Measurements from ENCODE around the gene CD82. TPM values are rescaled to one million over a fixed set of nuclear protein-coding genes. Genes with fewer than 3 reads are reported as not detected.
A peak's percentile ranks its signal among the peaks of the same experiment; 100 is the strongest.

Gene CD82
- total RNA-seq, 1 experiment from 2014 or later: 114 TPM

GRCh38 chr11:44604171-44604581 is 38.7 kb downstream of the CD82 start:
- POLR2A ChIA-PET: interaction anchor here (0.7 to 1.5 kb wide), 2 partner anchors 13 to 195 kb away, joined by 3 to 4 read pairs; no protein-coding TSS in a partner anchor
- Mint-ChIP-seq H3K4me1 (ENCODE audit: insufficient read depth, unreplicated experiment) (peaks cover 16% of the 10 kb centered on the region), H3K27me3 (ENCODE audit: insufficient read depth, unreplicated experiment) (no peaks in the 10 kb centered on the region), H3K4me3 (ENCODE audit: unreplicated experiment) (no peak overlapping the region), H3K36me3 (ENCODE audit: insufficient read depth, unreplicated experiment) (peaks cover 48% of the 10 kb centered on the region), H3K9me3 (ENCODE audit: unreplicated experiment) (no peaks in the 10 kb centered on the region), H3K27ac (ENCODE audit: low read depth, unreplicated experiment) (peak overlapping the region; percentile 1)
- CTCF ChIA-PET: interaction anchor here (1.2 kb wide), 1 partner anchor 48 kb away, joined by 4 read pairs; no protein-coding TSS in a partner anchor
- peak; percentile 68 for DNase-seq (ENCODE audit: unreplicated experiment)
- TF ChIP-seq, protein P1, sequence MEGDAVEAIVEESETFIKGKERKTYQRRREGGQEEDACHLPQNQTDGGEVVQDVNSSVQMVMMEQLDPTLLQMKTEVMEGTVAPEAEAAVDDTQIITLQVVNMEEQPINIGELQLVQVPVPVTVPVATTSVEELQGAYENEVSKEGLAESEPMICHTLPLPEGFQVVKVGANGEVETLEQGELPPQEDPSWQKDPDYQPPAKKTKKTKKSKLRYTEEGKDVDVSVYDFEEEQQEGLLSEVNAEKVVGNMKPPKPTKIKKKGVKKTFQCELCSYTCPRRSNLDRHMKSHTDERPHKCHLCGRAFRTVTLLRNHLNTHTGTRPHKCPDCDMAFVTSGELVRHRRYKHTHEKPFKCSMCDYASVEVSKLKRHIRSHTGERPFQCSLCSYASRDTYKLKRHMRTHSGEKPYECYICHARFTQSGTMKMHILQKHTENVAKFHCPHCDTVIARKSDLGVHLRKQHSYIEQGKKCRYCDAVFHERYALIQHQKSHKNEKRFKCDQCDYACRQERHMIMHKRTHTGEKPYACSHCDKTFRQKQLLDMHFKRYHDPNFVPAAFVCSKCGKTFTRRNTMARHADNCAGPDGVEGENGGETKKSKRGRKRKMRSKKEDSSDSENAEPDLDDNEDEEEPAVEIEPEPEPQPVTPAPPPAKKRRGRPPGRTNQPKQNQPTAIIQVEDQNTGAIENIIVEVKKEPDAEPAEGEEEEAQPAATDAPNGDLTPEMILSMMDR (IDR thresholded peaks at IDR 0.05; ENCODE audit: unreplicated experiment): no peak
- BruUV-seq (replicated peaks): no TSS peak
- intact Hi-C loops (cut with micrococcal nuclease): no loop called here

- TF ChIP-seq, protein P1 (IDR thresholded peaks at IDR 0.05; ENCODE audit: unreplicated experiment): no peak
- Mint-ChIP-seq H3K4me3 (ENCODE audit: unreplicated experiment) (no peak overlapping the region), H3K27ac (ENCODE audit: low read depth, unreplicated experiment) (no peak overlapping the region), H3K36me3 (ENCODE audit: insufficient read depth, unreplicated experiment) (peaks cover 50% of the 10 kb centered on the region), H3K27me3 (ENCODE audit: insufficient read depth, unreplicated experiment) (no peaks in the 10 kb centered on the region), H3K9me3 (ENCODE audit: unreplicated experiment) (no peaks in the 10 kb centered on the region), H3K4me1 (ENCODE audit: insufficient read depth, unreplicated experiment) (peaks cover 16% of the 10 kb centered on the region)
- BruUV-seq (replicated peaks): no TSS peak
- no peak for DNase-seq (ENCODE audit: unreplicated experiment)
- ChIA-PET POLR2A (interaction anchor here (1.5 kb wide), 1 partner anchor 14 kb away, joined by 4 read pairs; no protein-coding TSS in a partner anchor), CTCF (interaction anchor here (0.6 to 1.7 kb wide), 4 partner anchors 12 to 49 kb away, joined by 3 to 5 read pairs (median 4); no protein-coding TSS in a partner anchor)
- intact Hi-C loops (cut with micrococcal nuclease): no loop called here
Observed at GRCh38 chr11:44605068-44605708, 39.7 kb downstream of the CD82 start.

- Mint-ChIP-seq H3K36me3 (ENCODE audit: insufficient read depth, unreplicated experiment) (peaks cover 49% of the 10 kb centered on the region), H3K4me1 (ENCODE audit: insufficient read depth, unreplicated experiment) (peaks cover 16% of the 10 kb centered on the region), H3K9me3 (ENCODE audit: unreplicated experiment) (no peaks in the 10 kb centered on the region), H3K4me3 (ENCODE audit: unreplicated experiment) (no peak overlapping the region), H3K27me3 (ENCODE audit: insufficient read depth, unreplicated experiment) (no peaks in the 10 kb centered on the region), H3K27ac (ENCODE audit: low read depth, unreplicated experiment) (no peak overlapping the region)
- no peak for DNase-seq (ENCODE audit: unreplicated experiment)
- BruUV-seq (replicated peaks): no TSS peak
- intact Hi-C loops (cut with micrococcal nuclease): no loop called here
- POLR2A ChIA-PET: no interaction called here
- TF ChIP-seq, protein P1 (IDR thresholded peaks at IDR 0.05; ENCODE audit: unreplicated experiment): no peak
- CTCF ChIA-PET: interaction anchor here (0.8 to 1.7 kb wide), 3 partner anchors 11 to 49 kb away, joined by 4 to 5 read pairs (median 4); no protein-coding TSS in a partner anchor
Observed at GRCh38 chr11:44605965-44606364, 40.5 kb downstream of the CD82 start.

GRCh38 chr11:44606472-44606871 is 41.0 kb downstream of the CD82 start:
- ChIA-PET POLR2A (interaction anchor here (1.5 kb wide), 1 partner anchor 42 kb away, joined by 9 read pairs; the partner anchor contains the start of gene CD82), CTCF (interaction anchor here (0.9 to 1.7 kb wide), 2 partner anchors 11 to 49 kb away, joined by 4 read pairs; no protein-coding TSS in a partner anchor)
- Mint-ChIP-seq H3K27ac (ENCODE audit: low read depth, unreplicated experiment) (no peak overlapping the region), H3K4me3 (ENCODE audit: unreplicated experiment) (no peak overlapping the region), H3K36me3 (ENCODE audit: insufficient read depth, unreplicated experiment) (peaks cover 54% of the 10 kb centered on the region), H3K4me1 (ENCODE audit: insufficient read depth, unreplicated experiment) (peaks cover 16% of the 10 kb centered on the region), H3K9me3 (ENCODE audit: unreplicated experiment) (no peaks in the 10 kb centered on the region), H3K27me3 (ENCODE audit: insufficient read depth, unreplicated experiment) (no peaks in the 10 kb centered on the region)
- no TSS peak for BruUV-seq (replicated peaks)
- intact Hi-C loops (cut with micrococcal nuclease): no loop called here
- no peak for DNase-seq (ENCODE audit: unreplicated experiment)
- TF ChIP-seq, protein P1 (IDR thresholded peaks at IDR 0.05; ENCODE audit: unreplicated experiment): no peak
